ENCODE results near the gene SLC5A6.

SLC5A6 gene

DNA sequence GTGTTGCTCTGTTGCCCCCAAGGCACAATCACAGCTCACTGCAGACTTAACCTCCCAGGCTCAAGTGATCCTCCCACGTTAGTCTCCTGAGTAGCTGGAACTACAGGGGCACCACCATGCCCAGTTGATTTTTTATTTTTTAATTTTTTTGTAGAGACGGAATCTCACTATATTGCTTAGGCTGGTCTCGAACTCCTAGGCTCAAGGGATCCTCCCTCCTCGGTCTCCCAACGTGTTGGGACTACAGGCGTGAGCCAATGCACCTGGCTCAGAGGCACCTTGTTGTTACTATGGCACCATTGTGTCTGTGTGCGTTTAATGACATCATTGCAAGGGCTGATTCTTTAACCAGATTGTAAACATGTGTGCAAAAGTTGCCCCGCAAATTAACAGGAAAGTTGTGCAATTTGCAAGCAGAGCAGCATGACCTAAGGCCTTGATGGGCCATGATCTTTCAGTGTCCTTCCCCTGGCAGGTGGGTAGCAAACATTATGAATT lies 40.7 kb downstream of the SLC5A6 start:
- DNase-seq (ENCODE audit: low read depth): no peak

DNA sequence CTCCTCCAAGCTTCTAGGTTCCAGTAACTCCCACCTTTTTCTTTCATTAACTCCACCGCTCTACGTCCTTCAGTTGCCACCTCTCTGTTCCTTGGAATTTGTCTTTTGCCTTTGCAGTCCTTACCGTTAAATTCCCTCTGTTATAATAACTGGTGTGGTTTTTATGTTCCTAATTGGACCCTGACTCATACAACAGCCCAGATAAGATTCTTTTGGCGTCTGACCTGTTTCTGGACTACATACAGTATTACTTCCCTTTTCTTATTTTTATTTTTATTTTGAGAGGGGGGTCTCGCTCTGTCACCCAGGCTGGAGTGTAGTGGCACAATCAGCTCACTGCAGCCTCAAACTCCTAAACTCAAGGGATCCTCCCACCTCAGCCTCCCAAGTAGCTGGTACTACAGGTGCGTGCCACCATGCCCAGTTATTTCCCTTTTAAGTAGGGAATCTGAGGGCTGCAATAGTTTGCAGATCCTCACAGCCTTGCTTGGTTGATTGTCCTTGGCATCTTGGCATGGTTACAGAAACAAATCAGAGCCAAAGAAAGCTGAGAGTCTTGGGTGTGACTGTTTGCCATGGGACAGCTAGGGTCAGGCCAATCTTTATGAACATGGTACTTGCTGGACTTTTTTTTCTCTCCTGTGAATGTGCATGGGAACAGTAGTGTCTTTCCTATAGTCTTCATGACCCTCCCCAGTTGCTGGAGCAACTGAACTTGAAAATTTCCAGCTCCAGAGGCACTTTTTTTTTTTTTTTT lies 41.3 kb downstream of the SLC5A6 start:
- no peak for DNase-seq (ENCODE audit: low read depth)

DNA sequence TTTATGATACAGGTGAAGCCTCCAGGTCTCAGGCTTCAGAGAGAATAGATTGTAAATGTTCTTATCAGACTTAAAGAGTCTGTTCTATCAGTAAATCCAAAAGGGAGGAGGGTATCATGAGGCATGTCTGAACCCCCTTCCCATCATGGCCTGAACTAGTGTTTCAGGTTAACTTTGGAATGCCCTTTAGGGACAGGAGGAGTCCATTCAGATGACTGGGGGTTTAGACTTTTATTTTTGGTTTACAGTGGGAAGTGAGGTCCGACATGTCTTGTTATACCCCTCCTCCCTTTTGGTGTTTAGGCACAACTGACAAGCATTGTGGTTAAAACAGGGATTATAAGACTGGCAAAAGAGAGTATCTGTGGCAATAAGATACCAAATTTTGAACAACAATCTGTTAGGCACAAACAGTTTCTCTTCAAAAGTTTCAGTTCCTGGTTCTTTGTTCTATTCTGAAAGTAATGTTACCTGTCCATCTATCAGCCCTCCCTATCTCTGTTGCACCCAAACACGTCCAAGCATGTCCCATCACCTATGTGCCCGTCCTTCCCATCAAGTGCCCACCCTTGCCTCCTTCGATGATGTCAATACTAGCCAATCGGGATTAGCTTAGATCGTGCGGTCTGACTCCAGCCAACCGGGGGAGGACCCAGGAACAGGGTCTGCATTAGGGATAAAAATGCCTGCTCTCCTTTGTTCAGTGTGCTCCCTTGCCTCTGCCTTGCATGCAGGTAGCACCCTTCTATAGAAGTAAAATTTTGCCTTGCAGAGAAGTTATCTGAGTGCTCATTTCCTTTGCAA lies 46.9 kb downstream of the SLC5A6 start:
- no peak for DNase-seq (ENCODE audit: low read depth)

DNA sequence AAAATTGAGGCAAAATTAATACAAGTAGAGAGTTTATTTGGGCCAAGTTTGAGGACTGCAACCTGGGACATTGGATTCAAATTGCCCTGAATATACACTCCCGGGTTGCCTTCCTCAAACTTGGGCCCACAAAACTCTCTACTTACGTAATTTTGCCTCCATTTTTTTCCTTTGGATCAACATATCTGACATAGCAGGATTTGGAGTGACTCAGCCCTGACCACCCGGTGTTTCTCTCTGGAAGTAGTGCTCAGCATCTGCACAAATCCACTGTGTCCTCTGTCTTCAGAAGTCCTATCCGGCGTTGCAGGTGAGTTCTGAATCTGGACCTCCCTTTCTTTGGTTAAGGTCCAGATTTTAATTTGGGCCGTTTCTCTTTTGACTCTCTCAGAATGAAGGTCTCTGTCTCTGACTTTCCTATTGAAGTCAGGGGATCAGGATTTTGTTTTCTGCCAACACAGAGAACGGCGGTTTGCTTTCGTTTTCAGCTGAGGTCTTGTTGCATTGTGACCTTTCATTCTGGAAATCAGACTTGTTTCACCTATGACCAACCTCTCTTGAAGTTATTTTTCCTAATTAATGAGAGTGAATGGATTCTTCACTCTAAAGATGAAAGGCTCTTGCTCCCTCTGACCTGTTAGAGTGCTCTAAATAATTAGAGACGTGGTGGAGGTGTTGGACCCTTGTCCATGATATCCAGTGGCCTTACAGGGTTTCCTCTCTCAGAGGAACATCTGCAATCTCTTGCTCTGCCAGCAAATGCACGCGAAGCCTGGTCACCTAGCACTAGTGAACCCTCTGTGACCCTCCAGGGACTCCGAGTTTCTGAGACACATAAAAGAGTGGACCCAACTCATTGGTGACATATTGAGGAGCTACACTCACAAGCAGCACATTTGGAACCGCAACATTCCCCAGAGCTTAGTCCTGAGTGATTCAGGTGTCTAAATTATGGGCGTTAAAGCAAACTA lies 49.6 kb downstream of the SLC5A6 start:
- DNase-seq (ENCODE audit: low read depth): no peak

DNA sequence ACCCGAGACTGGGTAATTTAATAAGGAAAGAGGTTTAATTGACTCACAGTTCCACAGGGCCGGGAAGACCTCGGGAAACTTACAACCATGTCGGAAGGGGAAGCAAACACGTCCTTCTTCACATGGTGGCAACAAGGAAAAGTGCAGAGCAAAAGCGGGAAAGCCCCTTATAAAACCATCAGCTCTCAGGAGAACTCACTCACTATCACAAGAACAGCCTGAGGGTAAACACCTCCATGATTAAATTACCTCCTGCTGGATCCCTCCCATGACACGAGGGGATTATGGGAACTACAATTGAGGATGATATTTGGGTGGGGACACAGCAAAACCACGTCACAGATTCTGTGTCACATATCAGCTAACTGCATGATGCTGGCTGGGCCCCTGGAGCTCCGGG lies 51.9 kb downstream of the SLC5A6 start:
- no peak for DNase-seq (ENCODE audit: low read depth)

DNA sequence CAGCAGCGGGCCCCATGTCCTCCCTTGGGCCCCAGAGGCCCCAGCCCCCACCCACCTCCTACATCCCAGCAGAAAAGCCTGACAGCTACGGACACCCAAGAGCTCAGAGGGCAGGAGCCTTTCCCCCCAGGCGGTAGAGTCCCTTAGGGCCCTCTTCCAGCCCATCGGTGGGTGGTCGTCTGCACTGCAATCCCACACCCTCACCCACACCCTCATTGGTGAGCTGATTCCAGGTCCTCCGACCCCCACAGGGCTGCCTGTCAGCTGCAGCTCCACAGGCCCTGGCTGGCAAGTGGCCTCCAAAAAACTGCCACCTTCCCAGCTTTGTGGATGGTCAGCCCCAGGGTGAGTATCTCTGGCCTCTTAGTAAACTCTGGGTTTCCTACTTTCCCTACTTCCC lies 52.8 kb downstream of the SLC5A6 start:
- no peak for DNase-seq (ENCODE audit: low read depth)

DNA sequence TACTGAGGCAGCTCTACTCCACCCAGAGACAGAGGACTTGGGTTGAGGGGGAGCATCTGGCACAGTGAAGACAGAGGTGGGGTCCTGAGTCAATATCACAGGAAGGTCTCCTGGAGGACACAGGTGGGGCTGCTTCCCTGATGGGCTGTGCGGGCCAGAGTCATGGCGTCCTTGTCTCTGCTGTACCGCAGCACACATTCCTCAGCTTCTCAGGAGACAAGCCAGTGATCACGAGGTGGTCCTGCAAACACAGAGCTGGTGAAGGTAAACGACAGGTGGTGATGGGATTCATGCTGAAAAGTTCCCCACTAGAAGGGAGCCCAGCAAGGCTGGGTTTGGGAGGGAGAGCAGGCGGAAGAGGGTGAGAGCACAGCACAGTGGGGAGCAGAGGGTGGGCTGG lies 53.6 kb downstream of the SLC5A6 start:
- no peak for DNase-seq (ENCODE audit: low read depth)

DNA sequence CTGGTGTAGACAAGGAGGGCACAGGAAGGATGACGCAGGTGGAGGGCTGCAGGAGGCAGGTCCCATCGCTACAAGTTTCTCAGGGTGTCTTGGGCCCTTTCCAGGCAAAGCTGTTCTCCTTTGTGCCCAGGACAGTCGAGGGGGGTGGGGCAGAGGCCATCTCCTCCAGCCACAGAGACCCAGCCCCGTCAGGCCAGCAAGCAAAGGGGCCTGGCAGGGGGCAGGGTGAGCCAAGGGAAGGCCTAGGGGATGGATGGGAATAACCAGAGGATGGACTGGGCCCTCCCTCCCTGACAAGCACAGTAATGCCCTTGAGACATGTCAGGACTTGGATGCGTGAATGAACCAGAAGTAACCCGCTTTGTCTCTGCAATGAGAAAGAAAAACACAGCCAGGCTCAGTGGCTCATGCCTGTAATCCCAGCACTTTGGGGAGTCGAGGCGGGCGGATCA lies 57.0 kb downstream of the SLC5A6 start:
- no peak for DNase-seq (ENCODE audit: low read depth)

DNA sequence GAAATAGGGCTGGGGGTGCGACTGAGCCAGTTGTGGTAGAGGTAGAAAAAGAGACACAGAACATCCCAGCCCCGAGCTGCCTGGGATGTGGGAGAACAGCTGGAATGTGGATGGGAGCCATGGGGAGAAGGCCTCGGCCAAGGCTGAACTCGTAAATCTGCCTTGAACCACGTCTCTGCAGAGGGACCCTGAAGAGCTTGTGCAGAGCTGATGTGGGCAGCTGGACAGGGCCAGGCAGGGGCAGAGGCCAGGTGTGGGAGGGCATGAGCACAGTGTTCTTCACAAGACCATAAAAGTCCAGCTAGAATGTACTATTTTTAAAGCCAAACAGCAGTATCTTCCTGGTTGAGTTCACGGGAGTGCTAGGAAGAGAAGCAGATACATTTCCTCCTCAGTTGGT lies 57.6 kb downstream of the SLC5A6 start:
- no peak for DNase-seq (ENCODE audit: low read depth)

DNA sequence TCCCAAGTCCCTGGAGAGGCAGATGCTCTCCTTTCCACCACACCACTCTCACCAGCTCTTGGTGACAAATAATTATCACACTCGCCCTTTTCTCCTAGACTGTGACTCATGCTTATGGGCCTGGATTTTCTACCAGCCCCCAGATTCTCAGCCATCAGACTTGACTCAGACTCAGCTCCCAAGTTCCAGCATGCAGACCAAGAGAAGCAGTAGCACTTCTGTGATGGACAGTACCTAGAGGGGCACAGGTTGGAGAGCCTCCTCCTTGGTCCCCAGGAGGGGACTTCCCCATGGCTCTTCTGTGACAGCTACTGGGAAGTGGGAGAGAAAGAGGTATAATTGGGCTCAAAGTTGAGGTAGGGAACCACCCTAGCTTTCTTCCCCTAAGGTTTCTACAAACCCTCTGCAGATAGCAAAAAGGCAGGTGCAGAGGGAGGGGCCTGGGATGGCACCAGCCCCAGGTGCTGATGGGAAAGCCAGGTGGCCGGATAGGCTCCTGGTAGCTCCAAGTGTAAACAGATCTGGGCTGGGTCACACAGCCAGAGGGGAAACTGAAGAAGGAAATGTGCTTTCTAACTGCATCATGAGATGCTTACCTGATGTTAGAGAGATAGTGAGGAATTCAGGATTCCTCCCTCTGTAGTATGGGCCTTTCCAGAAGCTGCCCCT lies 59.1 kb downstream of the SLC5A6 start:
- no peak for DNase-seq (ENCODE audit: low read depth)

DNA sequence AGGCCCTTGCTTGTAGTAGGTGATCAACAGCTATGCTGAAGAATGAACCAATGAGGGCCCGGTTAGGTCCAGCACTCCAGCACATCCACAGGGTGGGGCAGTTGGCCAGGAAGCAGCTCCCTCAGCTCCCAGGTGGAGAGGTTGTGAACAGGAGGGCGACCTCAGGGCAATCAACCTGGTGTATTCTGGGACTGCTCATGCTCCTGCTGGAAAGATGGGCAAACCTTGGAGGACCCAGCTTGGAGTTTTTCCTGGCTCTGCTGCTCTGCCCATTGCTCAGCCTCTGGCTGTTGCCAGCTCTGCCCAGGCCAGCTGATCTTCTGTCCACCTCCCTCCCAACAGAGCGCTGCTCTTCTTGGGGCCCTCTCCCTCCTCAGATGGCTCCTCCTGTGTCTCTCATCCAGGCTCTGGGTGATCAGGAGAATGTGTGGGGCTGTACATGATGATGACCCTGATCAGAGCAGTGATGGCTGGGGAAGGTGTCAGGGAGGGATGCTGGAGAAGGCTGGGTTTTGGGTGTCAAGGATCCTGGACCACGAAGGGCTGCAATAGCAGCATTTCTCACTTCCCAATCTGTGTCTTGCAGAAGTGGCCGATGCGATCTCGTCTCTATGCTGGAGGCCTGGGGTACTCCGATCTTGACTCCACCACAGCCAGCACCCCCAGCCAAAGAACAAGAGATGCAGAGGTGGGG lies 59.8 kb downstream of the SLC5A6 start:
- no peak for DNase-seq (ENCODE audit: low read depth)

DNA sequence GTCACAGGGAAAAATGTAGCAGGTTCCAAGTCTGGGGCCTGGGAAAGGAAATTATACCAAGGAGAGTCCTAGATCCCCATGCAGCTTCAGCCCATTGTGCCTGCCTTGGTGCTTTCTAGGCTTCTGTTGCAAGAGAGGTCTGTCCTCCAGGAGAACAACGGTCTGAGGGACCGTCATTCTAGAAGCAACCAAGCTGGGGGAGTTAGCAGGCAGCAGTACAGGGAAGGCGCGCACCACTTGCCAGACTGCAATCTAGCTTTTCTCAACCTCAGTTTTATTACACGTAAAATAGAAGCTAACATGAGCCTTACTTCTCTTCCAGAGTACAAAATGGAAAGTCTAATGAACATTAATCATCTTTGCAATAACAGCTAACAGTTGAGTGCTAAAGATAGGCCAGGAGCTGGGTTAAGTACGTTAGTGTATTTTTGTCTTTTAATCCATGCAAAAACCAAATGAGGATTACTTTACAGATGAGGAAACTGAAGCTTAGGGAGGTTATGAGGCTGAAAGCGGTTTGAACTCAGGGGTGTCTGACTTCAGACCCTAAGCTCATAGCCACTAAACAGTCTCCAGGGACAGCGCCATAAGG lies 61.3 kb downstream of the SLC5A6 start:
- DNase-seq (ENCODE audit: low read depth): no peak

Data from activated T-helper 1 cell treated with Interleukin-2 at 50 U/mL for 16 hours (primary cell).